Cardiac muscle cell (in vitro differentiated cells and primary cell): ENCODE data around the gene ZNF770. TPM values are rescaled to one million over a fixed set of nuclear protein-coding genes. Genes with fewer than 3 reads are reported as not detected.
"Not testable (repeated sequence)": the region's sequence is repeated elsewhere in the genome, so short reads cannot be mapped to it uniquely, and the experiment has no call there.

Source experiments
- DNase-seq, 2 donors: peaks; one replicate each; pipeline versions ENCODE4 v3.0.0 to v3.0.0-alpha.2; 2010 to 2017; ENCODE audit warnings: low read depth in 1 of 2, low spot score in 1 of 2
- H3K27ac ChIP-seq: fragments of 200-600 bp; sonication (generic); 2 replicates; pipeline ENCODE4 v1.5.1; 2016
- H3K27me3 ChIP-seq: fragments of 200-600 bp; sonication (generic); 2 replicates; pipeline ENCODE4 v1.6.0; 2016; ENCODE audit warnings: control low read depth
- H3K36me3 ChIP-seq: fragments of 200-600 bp; sonication (generic); 2 replicates; pipeline ENCODE4 v1.5.1; 2016; ENCODE audit warnings: control low read depth
- H3K4me1 ChIP-seq: fragments of 200-600 bp; sonication (generic); 2 replicates; pipeline ENCODE4 v1.8.1; 2017; ENCODE audit warnings: low read depth, mild to moderate bottlenecking, mixed run types
- H3K4me3 ChIP-seq: fragments of 200-600 bp; sonication (generic); 2 replicates; pipeline ENCODE4 v1.5.1; 2016; ENCODE audit warnings: mild to moderate bottlenecking
- H3K9me3 ChIP-seq: fragments of 200-600 bp; sonication (generic); 2 replicates; pipeline ENCODE4 v1.5.1; 2017; ENCODE audit warnings: low read depth, mild to moderate bottlenecking, control low read depth
- CTCF ChIP-seq: IDR thresholded peaks from 2 replicates; pipeline ENCODE4 v1.5.1; 2012; ENCODE audit warnings: low read depth, mild to moderate bottlenecking, low read length
- polyA plus RNA-seq: library from polyadenylated mRNA; unstranded; fragments of >200 nt; fragmentation: Nextera tagmentation; extraction: Ambion mirVana; gene quantifications from 2 replicates; pipeline ENCODE4 v1.2.1, GENCODE V29; 2016
- total RNA-seq: library from RNA; depleted of rRNA; stranded (reverse); fragments of >200 nt; gene quantifications from 2 replicates; pipeline ENCODE4 v1.2.3, GENCODE V29; 2016

Gene ZNF770
- total and polyA plus RNA-seq, 2 experiments from 2014 or later, result 28.9 to 53.8 TPM

- no peaks in the 10 kb centered on the region for H3K27me3 ChIP-seq
- H3K9me3 ChIP-seq, result no peaks in the 10 kb centered on the region
- TF ChIP-seq CTCF, result no peak
- H3K4me1 ChIP-seq, result peaks cover 17% of the 10 kb centered on the region
- no peaks in the 10 kb centered on the region for H3K36me3 ChIP-seq
- no peak overlapping the region for H3K27ac ChIP-seq
- H3K4me3 ChIP-seq, result no peak overlapping the region
- no peak for DNase-seq
Measured at GRCh38 chr15:34976073-34976472, 12.0 kb downstream of the ZNF770 start.

GRCh38 chr15:34973512-34973911 lies 14.6 kb downstream of the ZNF770 start:
- H3K27me3 ChIP-seq, result no peaks in the 10 kb centered on the region
- no peak overlapping the region for H3K4me3 ChIP-seq
- no peaks in the 10 kb centered on the region for H3K9me3 ChIP-seq
- H3K27ac ChIP-seq, result no peak overlapping the region
- peak in 1 of 2 donors; percentile 31 for DNase-seq
- no peaks in the 10 kb centered on the region for H3K36me3 ChIP-seq
- peaks cover 19% of the 10 kb centered on the region for H3K4me1 ChIP-seq
- no peak for TF ChIP-seq CTCF

GRCh38 chr15:34970098-34970643 lies 17.9 kb downstream of the ZNF770 start:
- Histone ChIP-seq H3K4me3 (peak overlapping the region; percentile 100), H3K4me1 (peaks cover 11% of the 10 kb centered on the region)
- not testable (repeated sequence) for H3K36me3 ChIP-seq, H3K27ac ChIP-seq, DNase-seq, H3K27me3 ChIP-seq, H3K9me3 ChIP-seq

GRCh38 chr15:34969340-34970097 lies 18.6 kb downstream of the ZNF770 start, which contains the start of gene AQR:
Gene AQR (minus strand): TSS chr15:34969742. CDS start chr15:34969613, 129 bp downstream.
- H3K4me3 ChIP-seq, result peak within 1 kb of the TSS; percentile 100
- H3K4me1 ChIP-seq, result peaks cover 11% of the 10 kb centered on the region
- no peaks in the 10 kb centered on the region for H3K27me3 ChIP-seq
- peak within 1 kb of the TSS; percentile 92 for H3K27ac ChIP-seq
- no peaks in the 10 kb centered on the region for H3K36me3 ChIP-seq
- DNase-seq, result peak; percentile 98 to 99
- TF ChIP-seq CTCF, result peak; percentile 79
- H3K9me3 ChIP-seq, result no peaks in the 10 kb centered on the region

- Histone ChIP-seq H3K9me3 (no peaks in the 10 kb centered on the region), H3K36me3 (peaks cover 10% of the 10 kb centered on the region), H3K27ac (no peak overlapping the region), H3K27me3 (no peaks in the 10 kb centered on the region), H3K4me1 (peaks cover 4% of the 10 kb centered on the region), H3K4me3 (no peak overlapping the region)
- no peak for DNase-seq
- no peak for TF ChIP-seq CTCF
Measured at GRCh38 chr15:34964277-34964676, 23.8 kb downstream of the ZNF770 start.

- no peak for TF ChIP-seq CTCF
- H3K36me3 ChIP-seq, result peaks cover 17% of the 10 kb centered on the region
- no peaks in the 10 kb centered on the region for H3K27me3 ChIP-seq
- H3K4me1 ChIP-seq, result no peaks in the 10 kb centered on the region
- H3K4me3 ChIP-seq, result no peak overlapping the region
- DNase-seq, result no peak
- H3K27ac ChIP-seq, result no peak overlapping the region
- H3K9me3 ChIP-seq, result no peaks in the 10 kb centered on the region
Measured at GRCh38 chr15:34953851-34954250, 34.2 kb downstream of the ZNF770 start.
